MV-4-11 (cell line): Measurements from ENCODE around the gene KRT34.
"Not testable (repeated sequence)": the region's sequence is repeated elsewhere in the genome, so short reads cannot be mapped to it uniquely, and the experiment has no call there.

Source experiments
- DNase-seq: peaks from one replicate; lab custom pipeline; 2025; lab: John Stamatoyannopoulos, UW

The KRT34 gene

GRCh38 chr17:41381943-41382342, at the start of gene KRT34:
TSS of gene KRT34 (minus strand) at chr17:41382306. CDS start at chr17:41382246, 60 bp downstream.
- not testable (repeated sequence) for DNase-seq

- not testable (repeated sequence) for DNase-seq
Measured at GRCh38 chr17:41430376-41430775, 48.3 kb upstream of the KRT34 start.

- no peak for DNase-seq
Measured at GRCh38 chr17:41429667-41430066, 47.6 kb upstream of the KRT34 start.

GRCh38 chr17:41428591-41429291, 46.6 kb upstream of the KRT34 start:
- DNase-seq = no peak

GRCh38 chr17:41424111-41424635, 42.1 kb upstream of the KRT34 start, which contains the start of gene KRT37:
TSS of gene KRT37 (minus strand) at chr17:41424585. CDS start at chr17:41424523, 62 bp downstream.
- no peak for DNase-seq

GRCh38 chr17:41422586-41422985, 40.5 kb upstream of the KRT34 start:
- DNase-seq = not testable (repeated sequence)

- DNase-seq = no peak
Measured at GRCh38 chr17:41421617-41422016, 39.5 kb upstream of the KRT34 start.

GRCh38 chr17:41421116-41421515, 39.0 kb upstream of the KRT34 start:
- no peak for DNase-seq

GRCh38 chr17:41420134-41420533, 38.0 kb upstream of the KRT34 start:
- DNase-seq = no peak

GRCh38 chr17:41419716-41420115, 37.6 kb upstream of the KRT34 start:
- no peak for DNase-seq

- no peak for DNase-seq
Measured at GRCh38 chr17:41418116-41418860, 36.2 kb upstream of the KRT34 start.

GRCh38 chr17:41417576-41418015, 35.5 kb upstream of the KRT34 start:
- DNase-seq = no peak

- DNase-seq = no peak
Measured at GRCh38 chr17:41417127-41417526, 35.0 kb upstream of the KRT34 start.

GRCh38 chr17:41416479-41416878, 34.4 kb upstream of the KRT34 start:
- no peak for DNase-seq

- DNase-seq = no peak
Measured at GRCh38 chr17:41415833-41416335, 33.8 kb upstream of the KRT34 start.

GRCh38 chr17:41415411-41415810, 33.3 kb upstream of the KRT34 start:
- DNase-seq = no peak

- no peak for DNase-seq
Measured at GRCh38 chr17:41413982-41414381, 31.9 kb upstream of the KRT34 start.

GRCh38 chr17:41413353-41413957, 31.3 kb upstream of the KRT34 start:
- no peak for DNase-seq

- DNase-seq = no peak
Measured at GRCh38 chr17:41411072-41411840, 29.1 kb upstream of the KRT34 start.

GRCh38 chr17:41407226-41407625, 25.1 kb upstream of the KRT34 start:
- DNase-seq = no peak

GRCh38 chr17:41406205-41406604, 24.1 kb upstream of the KRT34 start:
- DNase-seq = no peak
